Stimulated activated CD8-positive, alpha-beta memory T cell treated with anti-CD3 and anti-CD28 coated beads, Interleukin-15, amount 100 ng/mL, for 4 hours (primary cell): ENCODE measurements around the gene IRF5.
"Not testable (repeated sequence)": the region's sequence is repeated elsewhere in the genome, so short reads cannot be mapped to it uniquely, and the experiment has no call there.

Experiments used
- DNase-seq, 2 donors: peaks; one replicate each; pipeline ENCODE4 v3.0.0-alpha.2; 2020; ENCODE audit warnings: low read depth in 2 of 2

Gene IRF5

GRCh38 chr7:128906001-128906765 lies 31.5 kb upstream of the IRF5 start:
- no peak for DNase-seq

- no peak for DNase-seq
Observed at GRCh38 chr7:128906766-128907559, 30.8 kb upstream of the IRF5 start.

- DNase-seq: no peak
Observed at GRCh38 chr7:128908750-128909624, 28.7 kb upstream of the IRF5 start.

- no peak for DNase-seq
Observed at GRCh38 chr7:128909625-128910568, 27.8 kb upstream of the IRF5 start.

- DNase-seq: no peak
Observed at GRCh38 chr7:128910569-128910945, 27.2 kb upstream of the IRF5 start, which contains the start of gene KCP. Gene KCP (minus strand): TSS chr7:128910709. CDS start chr7:128910676, 33 bp downstream.

- DNase-seq: no peak
Observed at GRCh38 chr7:128911423-128912031, 26.2 kb upstream of the IRF5 start.

- no peak for DNase-seq
Observed at GRCh38 chr7:128912281-128912680, 25.4 kb upstream of the IRF5 start.

GRCh38 chr7:128912709-128913495 lies 24.8 kb upstream of the IRF5 start:
- DNase-seq: not testable (repeated sequence)

- no peak for DNase-seq
Observed at GRCh38 chr7:128913870-128914565, 23.7 kb upstream of the IRF5 start.

GRCh38 chr7:128914566-128915151 lies 23.1 kb upstream of the IRF5 start:
- DNase-seq: no peak

GRCh38 chr7:128915271-128915819 lies 22.4 kb upstream of the IRF5 start:
- no peak for DNase-seq

GRCh38 chr7:128915841-128916642 lies 21.7 kb upstream of the IRF5 start:
- DNase-seq: no peak

- DNase-seq: no peak
Observed at GRCh38 chr7:128916643-128916915, 21.1 kb upstream of the IRF5 start.

GRCh38 chr7:128917122-128917521 lies 20.6 kb upstream of the IRF5 start:
- no peak for DNase-seq

- no peak for DNase-seq
Observed at GRCh38 chr7:128918016-128918665, 19.6 kb upstream of the IRF5 start.

- DNase-seq: no peak
Observed at GRCh38 chr7:128919241-128919640, 18.5 kb upstream of the IRF5 start.
